HG03280 (cell line): ENCODE measurements around the gene TSC1.

Source experiments
- ATAC-seq: cut with Tn5 transposase; IDR thresholded peaks from one replicate; pipeline ENCODE4 v1.9.1; 2021; ENCODE audit warnings: mild to moderate bottlenecking, moderate library complexity; ENCODE audit not compliant: unreplicated experiment

TSC1 gene

DNA sequence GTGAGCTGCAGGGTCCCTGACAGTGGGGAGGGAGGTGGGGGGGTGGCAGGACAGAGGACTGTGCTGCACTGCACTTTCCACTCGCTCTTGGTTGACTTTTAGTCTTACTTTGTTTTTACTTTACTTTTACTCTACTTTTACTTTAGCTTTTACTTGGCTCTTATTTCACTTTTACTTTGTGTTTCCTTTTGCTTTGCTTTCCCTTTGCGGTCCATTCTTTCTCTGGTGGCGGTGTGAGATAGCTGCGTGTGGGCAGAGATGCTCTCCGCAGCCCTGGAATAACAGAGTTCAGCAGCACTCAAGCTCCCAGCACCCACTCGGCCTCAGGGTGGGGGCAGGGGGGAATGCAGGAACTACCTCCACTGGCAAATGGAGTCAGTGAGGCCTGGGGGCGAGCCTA is 71.0 kb downstream of the TSC1 start:
- no peak for ATAC-seq

DNA sequence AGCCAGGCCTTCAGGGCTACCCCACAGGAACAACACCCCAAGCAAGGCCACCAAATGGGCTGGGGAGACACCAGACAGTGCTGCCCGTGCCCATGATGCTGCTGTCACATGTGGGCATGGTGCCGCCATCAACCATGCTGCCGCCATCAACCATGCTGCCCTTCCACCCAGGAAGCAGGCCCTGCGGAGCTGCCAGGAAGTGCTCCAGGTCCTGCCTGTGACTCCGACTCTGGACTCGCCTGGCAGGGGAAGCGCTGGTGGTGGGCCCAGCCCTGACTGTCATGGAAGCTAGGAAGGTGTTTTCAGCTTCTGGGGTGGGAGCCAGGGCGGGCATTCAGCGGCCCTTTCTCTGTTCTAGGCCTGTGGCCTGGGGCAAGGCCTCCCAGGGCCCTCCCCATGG is 75.2 kb downstream of the TSC1 start:
- ATAC-seq: no peak

DNA sequence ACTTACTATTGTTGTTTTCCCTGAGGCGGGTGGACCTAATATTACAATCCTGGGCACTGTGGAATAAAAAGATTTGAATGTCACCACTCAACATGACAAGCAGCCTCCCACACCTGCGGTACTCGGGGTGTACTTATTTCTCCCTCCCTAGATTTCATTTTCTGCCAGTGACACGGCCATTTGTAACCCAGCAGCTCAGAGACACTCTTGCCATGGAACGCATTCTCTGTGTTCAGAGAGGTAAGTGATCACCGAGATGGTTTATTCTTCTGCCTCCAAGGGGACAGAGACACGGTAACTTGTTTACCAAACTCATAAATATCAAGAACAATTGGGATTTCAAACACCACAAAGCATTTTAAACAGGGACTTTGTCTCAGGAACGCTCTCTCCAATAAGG is 77.5 kb downstream of the TSC1 start:
- no peak for ATAC-seq

DNA sequence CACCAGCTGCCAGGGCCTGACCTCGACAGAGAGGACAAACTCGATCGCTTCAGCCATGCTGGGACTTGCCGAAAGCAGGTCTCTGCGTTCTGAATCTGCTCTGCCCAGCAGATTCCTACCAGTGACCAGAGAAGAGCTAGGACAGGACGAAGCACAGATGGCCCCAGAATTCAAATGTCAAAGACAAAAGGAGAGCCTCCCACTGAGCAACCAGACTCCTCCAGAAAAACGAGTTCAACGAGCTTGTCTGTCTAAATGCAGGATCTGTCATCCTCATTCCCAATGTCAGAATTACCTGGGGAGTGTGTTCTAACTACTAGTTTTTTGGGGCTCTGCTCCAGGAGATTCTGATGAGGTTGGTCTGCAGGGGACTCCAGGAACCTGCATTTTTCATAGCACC is 79.7 kb downstream of the TSC1 start:
- no peak for ATAC-seq

DNA sequence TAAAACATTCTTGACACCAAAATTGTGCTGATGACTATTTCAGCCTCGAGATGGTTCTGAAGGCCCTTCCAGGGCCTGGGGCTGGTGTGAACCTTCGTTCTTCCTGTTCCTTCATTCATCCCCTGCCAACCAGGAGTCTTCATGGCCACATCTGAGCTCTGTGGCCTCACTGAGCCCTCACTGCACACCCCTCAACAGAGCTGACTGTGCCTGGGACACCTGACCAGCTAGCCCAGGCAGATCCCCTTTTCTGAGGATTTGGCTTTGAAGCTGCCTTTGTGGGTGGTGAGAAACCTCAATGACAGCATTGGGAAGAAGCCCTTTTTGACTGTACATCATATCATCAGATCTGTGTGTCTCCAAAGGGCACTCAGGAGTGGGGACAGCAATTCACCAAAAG is 80.1 kb downstream of the TSC1 start:
- ATAC-seq: no peak

DNA sequence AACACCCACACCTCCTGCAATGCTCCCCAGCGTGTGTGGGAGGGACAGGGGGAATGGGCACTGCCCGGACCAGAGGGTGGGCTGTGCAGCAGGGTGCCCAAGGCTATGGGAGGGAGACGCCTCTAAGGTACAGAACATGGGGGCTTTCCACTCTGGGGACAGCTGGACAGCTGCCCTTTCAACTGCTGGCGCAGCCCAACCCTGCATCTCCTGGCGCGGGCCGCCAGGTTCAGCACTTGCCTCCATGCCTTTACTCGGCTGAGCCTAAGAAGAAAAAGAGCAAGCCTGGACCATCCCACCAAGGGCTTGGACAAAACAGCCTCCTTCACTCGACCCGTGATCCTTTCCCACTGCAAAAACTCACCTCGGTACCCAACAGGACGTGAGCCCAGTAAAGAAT is 81.3 kb downstream of the TSC1 start:
- no peak for ATAC-seq

DNA sequence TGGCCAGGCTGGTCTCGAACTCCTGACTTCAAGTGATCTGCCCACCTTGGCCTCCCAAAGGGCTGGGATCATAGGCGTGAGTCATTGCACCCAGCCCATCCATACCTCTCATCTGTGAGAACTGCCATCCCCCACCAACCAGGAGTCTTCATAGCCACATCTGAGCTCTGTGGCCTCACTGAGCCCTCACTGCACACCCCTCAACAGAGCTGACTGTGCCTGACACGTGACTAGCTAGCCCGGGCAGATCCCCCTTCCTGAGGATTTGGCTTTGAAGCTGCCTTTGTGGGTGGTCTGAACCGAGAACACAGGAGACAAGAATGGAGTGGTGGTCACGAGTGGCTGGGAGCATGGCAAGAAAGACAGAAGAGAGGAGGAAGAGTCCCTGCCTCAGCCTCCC is 81.9 kb downstream of the TSC1 start:
- no peak for ATAC-seq

DNA sequence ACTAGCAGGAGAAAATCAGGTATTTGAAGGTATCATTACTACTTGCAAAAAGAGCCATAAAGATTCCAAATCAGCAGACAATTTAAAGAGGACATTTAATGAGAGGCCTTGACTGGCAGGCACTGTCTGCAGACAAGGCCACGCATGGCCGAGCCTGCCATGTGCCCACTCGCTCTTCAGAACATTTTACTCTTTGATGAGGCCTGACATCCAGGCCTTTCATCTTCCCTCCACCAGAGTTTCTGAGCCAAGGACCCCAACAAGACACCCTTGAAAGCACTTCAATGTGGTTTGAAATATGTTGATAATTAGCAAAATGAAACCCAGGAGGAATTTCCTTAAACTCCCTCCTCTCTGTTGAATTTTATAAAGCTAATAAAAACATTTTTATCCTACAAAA is 82.8 kb downstream of the TSC1 start:
- ATAC-seq: no peak

DNA sequence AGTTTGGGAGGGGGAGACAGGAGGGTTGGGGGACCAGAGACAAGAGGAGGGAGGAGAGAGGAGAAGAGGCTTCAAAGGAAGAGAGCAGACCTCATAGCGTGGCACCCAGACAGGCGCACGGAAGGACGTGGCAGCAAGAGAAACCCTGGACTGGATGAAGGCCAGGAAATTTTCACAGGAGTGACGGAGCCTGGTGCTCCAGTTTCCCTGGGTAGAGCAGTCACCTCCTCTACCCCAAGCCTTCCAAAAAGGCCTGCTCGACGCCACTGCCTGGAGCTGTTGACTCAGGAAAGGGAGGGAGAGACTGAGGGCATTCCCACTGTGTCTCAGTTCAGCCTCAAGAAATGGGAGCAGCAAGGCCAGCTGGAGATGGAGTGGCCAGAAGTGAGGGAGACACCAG is 85.7 kb downstream of the TSC1 start:
- ATAC-seq: no peak

DNA sequence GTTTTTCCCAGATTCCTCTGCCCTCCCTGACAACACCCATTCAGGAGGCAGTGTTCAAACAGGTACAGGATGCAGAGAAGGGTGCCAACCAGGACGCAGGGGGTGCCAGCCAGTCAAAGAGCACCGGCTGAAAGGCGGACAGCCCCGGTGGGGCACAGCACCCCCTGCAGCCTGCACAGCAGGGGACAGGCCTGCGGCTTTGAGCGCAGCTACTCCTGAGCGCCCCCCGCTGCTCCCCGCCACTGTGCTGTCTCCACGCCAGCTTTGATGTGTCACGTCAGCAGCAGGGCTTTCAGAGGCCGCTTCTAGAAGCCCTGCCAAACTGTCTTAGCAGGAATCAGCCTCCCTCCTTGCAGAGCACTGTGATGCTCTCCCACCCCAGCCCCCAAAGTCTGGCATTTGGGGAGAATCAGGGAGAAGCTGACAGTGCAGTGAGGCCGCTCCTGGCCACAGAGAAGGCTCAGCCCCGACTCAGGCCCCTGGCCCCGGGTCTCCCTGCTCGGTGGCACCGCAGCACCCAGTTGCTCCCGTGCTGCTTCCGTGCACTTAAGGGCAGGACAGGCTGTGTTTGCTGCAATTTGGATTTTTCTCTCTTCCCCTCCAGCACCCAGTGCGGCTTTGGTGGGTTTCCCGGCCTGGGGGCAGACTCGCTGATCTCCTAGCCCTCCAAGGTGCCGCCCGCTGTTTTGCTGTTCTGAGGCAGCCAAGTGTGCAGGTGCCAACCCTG is 86.6 kb downstream of the TSC1 start:
- no peak for ATAC-seq

DNA sequence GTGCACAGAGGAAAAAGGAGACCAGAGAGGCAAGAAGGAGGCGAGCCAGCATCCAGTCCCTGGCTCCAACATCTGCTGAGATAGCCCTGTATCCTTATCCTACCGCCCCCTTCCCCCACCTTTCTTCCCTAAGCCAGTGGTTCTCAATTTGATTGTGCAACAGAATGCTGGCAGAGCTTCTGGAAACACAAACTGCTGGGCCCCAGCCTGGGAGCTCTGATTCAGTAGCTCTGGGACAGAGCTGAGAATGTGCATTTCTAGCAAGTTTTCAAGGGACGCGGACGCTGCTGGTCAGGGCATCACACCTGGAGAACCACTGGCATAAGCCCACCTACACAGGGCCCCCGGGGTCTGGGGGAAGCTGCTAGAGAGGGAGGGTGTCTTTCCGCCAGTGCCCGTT is 87.4 kb downstream of the TSC1 start:
- ATAC-seq: no peak

DNA sequence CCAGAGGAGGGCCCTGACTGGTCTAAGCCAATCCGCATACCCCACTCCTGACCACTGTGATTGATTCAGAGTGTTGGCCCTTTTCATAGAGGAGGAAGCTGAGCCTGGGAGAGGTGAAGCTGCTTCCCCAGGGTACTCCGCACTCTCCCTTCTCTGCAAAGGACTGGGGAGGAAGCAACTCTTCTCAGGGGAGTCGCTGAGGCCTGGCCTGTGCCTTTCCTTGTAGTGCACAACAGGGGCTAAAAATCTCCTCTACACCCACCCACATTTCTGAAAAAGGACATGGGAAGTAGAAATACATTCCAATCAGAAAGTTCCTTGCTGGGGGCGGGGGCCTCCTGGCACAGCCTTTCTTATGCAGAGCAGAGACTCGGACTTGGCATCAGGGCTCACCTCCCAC is 88.5 kb downstream of the TSC1 start:
- no peak for ATAC-seq

DNA sequence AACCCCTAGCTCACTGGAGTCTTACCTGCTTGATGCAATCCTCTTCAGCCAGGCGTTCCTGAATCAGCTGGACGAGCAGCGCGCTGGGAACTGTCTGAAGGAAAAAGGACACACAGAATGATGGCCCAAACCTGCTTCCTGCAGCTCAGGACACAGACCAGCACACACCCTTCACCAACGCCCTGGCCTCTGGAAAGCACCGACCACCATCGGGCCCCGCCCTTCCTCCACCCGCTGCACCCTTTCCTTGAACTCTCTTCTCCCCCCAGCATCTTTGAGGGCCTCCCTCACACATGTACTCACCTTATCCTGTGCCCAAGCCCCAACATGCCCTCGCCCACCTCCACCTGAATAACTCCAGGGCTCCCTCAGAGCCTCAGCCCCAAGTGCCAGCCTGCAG is 89.6 kb downstream of the TSC1 start:
- ATAC-seq: no peak

DNA sequence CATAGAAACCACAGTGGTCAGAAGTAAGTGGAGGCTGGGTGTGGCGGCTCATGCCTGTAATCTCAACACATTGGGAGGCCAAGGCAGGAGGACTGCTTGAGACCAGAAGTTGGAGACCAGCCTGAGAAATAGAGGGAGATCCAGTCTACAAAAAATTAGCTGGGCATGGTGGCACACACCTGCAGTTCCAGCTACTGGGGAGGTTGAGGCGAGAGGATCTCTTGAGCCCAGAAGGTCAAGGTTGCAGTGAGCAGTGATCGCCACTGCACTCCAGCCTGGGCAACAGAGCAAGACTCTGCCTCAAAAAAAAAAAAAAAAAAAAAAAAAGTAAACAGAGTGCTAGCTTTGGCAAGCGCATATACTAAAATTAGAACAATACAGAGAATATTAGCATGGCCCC is 90.9 kb downstream of the TSC1 start:
- no peak for ATAC-seq

DNA sequence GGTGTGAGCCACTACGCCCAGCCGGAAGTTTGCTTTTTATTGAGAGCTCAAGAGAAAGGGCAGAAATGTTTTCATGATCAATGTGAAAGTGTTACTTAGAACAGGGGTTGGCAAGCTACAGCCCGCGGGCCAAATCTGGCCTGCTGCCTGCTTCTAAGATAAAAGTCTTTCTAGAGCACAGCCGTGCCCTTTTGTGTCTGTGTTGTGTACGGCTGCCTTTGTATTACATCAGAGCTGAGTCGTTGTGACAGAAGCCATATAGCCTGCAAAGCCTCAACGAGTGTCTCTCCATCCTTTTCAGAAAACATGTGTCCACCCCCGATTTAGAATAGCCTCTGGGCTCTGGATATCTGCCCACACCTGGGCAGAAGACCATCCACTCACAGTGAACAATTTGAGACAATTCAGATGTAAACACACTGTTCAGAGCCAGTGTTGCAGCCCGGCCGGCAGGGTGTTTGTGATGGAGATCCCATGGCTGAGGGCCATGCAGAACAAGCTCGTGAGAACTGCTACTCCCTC is 95.2 kb downstream of the TSC1 start:
- no peak for ATAC-seq

DNA sequence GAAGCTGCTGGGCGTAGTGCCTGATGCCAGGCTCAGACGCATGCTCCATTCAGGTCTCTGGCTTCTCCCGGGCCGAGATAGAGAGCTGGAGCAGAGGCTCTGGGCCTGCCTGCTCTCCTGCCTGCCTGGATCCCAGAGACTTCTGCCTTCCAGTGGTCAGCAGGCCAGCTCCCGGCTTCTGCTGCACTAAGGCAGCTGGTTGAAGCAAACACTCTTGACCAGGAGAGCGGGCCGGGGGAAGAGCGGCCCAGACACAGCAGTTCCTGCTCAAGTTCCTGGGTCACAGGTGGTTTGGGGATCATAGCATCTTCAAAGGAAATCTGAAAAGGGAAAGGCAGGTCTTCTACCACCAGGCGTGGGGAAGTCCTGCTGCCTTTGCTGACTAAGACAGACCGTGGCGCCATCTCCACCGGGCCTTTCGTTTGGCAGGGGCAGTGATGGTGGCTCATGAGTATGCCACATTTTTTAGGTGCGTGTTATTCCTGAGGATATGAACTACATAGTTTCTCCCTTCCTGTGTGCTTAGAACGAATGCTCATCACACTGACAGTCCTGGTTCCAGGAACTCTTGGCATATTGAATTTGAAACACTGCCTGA is 97.4 kb downstream of the TSC1 start:
- ATAC-seq: no peak

DNA sequence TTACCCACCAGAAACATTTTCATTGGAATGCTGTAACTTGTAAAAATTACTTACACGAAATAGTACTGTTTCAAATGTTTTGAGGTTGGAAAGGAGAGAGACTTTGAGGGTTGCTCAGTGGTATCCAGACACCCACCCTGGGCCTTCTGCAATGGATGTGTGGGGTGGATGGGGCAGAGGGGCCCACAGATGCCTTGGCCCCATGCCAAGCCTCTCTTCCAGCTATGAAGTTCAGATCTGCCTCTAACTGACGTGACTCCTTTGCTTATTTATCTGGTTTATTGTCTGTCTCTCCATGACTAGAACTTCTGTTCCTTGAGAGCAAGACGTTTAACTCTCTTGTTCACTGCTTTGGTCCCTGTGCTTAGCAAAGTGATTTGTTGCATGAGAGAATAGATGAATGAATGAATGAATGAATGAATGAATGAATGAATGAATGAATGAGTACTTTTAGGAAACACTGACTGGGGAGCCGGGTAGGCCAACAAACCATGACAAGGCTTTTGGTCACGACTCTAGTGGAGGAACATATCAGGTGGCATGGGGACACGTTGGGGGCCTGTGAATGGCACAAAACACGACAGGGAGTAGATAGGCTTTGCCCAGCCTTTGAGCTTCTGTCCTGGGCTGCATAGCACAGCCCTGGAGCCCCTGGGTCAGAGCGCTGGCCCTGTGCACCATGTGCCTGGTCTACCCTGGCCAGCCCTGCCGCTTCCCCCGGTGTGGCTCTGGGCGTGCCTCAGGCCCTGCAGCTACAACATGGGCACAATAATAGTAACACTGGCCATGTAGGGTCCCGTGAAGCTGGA is 98.1 kb downstream of the TSC1 start:
- no peak for ATAC-seq

DNA sequence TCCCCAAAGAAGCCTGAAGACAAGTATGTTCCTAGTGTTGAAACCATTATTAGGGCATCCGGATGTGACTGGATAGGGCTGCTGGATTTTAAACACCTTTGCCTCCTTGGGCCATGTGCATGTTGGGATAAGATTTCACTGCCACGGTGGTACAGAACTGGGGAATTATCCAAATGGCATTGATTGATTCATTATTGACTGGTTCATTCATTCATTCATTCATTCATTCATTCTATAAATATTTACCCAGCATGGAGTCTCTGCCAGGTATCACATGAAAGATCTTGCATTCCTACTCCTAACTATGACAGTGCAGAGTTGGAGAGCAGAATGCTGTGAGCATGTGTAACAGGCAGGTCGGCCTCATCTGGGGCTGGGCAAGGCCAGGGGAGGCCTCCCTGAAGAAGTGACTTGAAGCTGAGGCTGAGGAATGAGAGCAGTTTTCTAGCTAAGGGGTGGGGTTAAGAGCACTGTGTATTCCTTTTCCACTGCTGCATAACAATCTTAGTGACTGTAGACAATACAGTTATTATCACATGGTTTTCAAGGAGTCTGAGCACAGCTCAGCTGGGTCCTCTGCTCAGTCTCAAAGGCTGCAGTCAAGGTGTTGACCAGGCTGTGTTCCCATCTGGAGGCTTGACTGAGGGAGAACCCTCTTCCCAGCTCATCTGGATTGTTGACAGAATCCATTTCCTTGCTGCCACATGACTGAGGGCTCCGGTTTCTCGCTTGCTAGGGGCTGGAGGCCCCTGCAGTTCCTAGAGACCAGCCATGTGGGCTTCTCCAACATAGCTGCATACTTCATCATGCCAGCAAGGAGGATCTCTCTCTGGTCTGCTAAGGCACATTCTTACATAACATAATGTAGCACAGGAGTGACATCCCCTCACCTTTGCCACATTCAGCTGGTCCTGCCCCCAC is 102.0 kb downstream of the TSC1 start:
- no peak for ATAC-seq
